HG03060 (cell line): ENCODE results near the gene ZNF318.
A peak's percentile ranks its signal among the peaks of the same experiment; 100 is the strongest.
"Not testable (repeated sequence)": the region's sequence is repeated elsewhere in the genome, so short reads cannot be mapped to it uniquely, and the experiment has no call there.

Experiments
- ATAC-seq: cut with Tn5 transposase; IDR thresholded peaks from one replicate; pipeline ENCODE4 v1.9.1; 2021; ENCODE audit warnings: low read depth, moderate number of reproducible peaks; ENCODE audit not compliant: unreplicated experiment

The ZNF318 gene, protein sequence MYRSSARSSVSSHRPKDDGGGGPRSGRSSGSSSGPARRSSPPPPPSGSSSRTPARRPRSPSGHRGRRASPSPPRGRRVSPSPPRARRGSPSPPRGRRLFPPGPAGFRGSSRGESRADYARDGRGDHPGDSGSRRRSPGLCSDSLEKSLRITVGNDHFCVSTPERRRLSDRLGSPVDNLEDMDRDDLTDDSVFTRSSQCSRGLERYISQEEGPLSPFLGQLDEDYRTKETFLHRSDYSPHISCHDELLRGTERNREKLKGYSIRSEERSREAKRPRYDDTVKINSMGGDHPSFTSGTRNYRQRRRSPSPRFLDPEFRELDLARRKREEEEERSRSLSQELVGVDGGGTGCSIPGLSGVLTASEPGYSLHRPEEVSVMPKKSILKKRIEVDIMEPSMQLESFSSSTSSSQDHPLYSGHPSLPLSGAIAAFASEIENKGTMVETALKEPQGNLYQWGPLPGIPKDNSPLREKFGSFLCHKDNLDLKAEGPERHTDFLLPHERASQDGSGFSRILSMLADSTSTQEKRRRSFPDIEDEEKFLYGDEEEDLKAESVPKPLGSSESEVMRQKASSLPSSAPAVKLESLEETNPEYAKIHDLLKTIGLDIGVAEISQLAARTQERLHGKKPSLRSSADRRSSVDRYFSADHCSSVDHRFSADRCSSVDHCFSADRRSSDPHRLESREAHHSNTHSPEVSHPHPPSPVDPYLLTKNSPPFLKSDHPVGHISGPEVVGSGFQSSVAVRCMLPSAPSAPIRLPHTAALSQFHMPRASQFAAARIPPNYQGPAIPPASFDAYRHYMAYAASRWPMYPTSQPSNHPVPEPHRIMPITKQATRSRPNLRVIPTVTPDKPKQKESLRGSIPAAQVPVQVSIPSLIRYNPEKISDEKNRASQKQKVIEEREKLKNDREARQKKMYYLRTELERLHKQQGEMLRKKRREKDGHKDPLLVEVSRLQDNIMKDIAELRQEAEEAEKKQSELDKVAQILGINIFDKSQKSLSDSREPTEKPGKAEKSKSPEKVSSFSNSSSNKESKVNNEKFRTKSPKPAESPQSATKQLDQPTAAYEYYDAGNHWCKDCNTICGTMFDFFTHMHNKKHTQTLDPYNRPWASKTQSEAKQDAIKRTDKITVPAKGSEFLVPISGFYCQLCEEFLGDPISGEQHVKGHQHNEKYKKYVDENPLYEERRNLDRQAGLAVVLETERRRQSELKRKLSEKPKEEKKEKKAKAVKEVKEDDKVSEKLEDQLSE (N-terminal part only)

DNA sequence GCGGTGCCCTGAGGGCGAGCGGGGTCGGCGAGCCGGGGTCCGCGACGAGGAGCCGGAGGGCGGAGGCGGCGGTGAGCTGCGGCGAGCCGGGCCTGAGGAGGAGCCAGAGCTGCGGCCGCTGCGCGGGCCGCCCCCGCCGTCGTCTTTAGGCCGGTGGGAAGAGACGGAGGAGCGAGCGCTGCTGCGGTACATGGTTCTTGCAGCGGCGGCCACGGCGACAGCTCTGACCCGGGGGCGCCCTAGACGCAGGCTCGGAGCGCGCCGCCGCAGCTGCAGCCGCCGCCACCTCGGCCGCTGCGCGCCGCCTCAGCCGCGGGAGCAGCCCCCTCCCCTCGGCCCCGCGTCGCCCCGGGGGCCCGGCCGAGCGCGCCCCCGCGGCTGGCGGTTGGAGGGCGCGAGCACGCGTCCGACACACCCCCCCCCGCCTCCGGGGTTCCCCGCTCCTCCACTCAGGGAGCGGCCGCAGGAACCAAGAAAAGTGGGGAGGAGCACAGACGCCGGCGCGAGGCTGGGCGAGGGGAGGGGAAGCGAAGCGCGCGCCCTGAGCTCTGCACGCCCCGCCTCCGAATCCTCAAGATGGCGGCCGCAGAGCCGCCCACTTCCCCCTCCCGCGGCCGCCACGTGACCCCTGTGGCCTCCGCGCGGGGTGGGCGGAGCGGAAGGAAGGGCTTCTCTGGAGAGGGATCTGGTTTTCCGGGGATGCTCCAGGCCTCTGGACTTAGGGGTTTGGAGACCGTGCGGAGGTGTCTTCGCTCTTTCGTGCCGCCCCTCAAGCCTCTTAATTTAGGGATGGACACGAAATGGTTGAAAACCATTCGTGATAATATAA is at the start of gene ZNF318:
Gene ZNF318 (minus strand): TSS at position 474 of the 829 bp plus-strand sequence. CDS start 282 bp downstream, at position 192.
- ATAC-seq: peak; percentile 51

DNA sequence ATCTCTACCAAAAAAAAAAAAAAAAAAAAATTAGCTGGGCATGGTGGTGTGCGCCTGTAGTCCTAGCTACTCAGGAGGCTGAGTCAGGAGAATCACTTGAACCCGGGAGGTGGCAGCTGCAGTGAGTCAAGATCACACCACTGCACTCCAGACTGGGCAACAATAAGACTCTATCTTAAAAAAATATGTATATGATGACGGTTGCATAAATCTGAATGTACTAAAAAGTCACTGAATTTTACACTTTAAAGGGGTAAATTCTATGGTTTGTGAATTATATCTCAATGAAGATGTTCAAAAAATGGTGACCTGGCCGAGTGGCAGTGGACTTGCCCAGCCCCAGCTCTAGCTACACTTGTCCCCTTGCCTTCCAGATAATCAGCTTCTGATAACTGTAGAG is 47.5 kb upstream of the ZNF318 start:
- ATAC-seq: no peak

DNA sequence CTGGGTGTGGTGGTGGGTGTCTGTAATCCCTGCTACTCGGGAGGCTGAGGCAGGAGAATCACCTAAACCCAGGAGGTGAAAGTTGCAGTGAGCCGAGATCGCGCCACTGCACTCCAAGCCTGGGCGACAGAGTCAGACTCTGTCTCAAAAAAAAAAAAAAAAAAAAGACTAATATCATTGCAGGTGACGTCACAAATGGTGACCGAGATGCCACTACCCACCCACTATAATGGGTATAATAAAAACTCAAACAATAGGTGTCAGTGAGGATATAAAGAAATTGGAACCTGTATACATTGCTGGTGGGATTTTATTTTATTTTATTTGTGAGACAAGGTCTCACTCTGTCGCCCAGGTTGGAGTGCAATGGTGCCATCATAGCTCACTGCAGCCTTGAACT is 45.8 kb upstream of the ZNF318 start:
- not testable (repeated sequence) for ATAC-seq

DNA sequence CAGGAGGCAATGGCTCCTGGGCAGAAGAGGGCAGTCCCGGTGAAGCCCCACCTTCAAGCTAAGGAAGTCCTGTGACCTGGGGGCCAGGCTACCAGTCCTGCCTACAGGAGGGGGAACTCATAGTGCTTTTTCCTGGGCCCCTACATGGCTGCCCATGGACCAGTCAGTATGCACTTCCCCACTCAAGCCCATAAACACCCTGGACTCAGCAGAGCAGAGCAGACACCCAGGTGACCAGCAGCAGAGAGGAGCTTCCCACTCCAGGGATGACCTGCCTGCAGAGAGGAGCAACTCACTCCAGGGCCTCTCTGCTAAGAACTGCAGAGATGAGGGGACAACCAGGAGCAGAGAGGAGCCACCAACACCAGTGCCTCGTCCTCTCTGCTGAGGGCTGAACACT is 43.6 kb upstream of the ZNF318 start:
- ATAC-seq: no peak

DNA sequence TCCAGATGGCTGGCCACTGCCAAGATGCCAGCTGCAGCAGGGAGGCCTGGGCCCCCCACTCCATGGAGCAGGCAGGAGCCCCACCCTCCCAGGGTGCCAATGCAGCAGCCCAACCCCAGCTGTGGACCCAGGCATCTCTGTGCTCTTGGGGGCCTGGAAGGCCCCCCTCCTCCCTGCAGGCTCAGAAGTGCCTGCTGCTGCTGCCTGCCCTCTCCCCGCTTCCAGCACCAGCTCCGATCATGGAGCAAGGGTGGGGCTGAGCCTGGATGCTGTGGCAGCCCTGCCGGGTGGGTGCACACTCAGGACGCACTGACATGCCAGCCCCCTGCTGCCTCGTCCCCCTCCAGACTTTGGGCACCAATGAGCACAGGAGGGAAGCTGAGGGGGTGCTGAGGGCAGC is 43.1 kb upstream of the ZNF318 start:
- no peak for ATAC-seq

DNA sequence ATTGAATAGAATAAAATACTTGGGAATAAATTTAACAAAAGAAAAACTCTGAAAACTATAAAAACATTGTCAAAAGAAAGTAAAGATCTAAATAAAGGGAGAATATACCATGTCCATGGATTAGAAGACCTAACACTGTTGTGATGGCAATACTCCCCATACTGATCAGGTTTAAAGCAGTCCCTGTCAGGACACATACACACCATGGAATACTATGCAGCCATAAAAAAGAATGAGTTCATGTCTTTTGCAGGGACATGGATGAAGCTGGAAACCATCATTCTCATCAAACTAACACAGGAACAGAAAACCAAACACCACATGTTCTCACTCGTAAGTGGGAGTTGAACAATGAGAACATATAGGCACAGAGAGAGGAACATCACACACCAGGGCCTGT is 41.3 kb upstream of the ZNF318 start:
- not testable (repeated sequence) for ATAC-seq

DNA sequence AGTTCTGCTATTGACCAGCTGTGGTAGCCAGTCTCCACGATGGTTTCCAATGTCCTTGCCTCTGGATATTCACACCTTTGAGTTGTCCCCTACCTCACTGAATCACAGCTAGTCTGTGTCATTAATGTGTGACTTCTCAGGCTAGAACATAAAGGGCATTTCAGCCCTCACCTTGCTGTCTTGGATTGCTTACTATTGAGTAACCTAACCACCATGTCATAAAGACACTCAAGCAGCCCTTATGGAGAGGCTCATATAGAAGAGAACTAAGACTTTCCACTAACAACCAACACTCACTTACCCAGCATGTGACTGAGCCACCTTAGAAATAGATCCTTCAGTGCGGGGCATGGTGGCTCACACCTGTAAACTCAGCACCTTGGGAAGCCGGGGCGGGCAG is 38.8 kb upstream of the ZNF318 start:
- ATAC-seq: no peak

DNA sequence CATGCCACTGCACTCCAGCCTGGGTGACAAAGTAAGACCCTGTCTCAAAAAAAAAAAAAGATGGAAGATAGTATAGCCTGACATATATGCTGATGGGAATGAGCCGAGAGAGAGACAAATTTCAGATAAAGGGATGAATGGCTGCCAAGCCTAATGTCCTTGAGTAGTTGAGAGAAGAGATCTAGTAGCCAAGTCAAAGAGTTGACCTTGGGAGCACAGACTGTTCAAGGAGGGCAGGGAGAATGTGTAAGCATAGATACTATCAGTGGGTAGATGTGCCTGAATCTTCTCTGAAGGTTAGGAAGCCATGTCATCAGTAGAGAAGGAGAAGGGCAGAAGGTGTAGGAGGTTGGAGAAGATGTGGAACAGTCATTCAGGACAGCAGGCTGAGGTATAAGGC is 37.8 kb upstream of the ZNF318 start:
- no peak for ATAC-seq

DNA sequence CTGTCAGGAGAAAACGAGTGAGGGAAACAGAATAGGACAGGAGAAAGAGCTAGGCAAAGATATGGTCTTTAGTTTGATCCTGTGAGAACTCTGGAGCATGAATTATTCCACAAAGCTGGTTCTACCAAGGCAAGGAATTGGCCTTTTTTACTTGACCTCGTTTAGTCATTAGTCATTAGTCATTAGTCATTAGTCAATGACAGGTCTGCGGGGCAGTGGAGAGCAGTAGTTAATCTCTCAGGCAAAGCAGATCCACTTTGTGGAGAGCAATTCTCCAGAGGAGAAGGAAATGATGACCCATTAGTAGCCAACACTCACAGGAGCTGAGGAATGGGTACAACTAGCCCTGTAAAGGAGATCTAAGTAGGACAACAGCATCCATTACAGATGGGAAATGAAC is 35.9 kb upstream of the ZNF318 start:
- no peak for ATAC-seq

DNA sequence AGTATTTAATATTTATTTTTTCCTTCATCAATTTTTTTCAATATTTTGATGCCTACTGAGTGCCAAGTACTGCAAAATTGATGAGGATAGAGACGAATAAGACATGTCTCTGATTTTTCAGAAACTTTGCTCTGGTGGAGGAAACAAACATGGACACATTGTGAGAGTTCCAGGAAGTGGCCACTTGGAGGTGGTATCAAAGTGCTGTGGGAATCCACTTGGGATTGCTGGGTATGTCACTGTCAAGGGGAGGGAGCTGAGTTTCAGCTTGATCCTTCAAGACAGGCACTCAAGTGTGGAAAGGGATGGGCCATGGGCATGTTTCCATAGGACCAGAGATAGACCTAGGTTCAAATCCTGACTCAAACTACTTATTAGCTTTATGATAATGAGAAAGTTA is 33.4 kb upstream of the ZNF318 start:
- no peak for ATAC-seq

DNA sequence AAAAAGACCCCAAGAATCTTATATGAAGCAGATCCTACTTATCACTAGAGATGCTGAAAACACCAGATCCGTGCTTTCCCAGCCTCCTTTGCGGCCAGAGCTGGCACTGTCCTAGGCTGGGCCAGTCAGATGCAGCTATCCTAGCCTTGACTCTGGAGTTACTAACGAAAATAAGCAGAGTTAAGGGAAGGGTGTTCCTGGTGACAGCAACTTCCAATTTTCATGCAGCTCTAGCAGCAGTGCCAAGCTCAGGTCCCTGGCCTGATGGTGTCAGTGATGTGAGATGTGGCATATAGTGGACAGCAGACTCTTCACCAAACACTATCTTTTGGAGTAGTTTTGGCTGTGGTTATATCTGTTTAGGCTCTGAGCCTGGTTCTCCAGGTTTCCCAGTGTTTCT is 32.3 kb upstream of the ZNF318 start:
- no peak for ATAC-seq

DNA sequence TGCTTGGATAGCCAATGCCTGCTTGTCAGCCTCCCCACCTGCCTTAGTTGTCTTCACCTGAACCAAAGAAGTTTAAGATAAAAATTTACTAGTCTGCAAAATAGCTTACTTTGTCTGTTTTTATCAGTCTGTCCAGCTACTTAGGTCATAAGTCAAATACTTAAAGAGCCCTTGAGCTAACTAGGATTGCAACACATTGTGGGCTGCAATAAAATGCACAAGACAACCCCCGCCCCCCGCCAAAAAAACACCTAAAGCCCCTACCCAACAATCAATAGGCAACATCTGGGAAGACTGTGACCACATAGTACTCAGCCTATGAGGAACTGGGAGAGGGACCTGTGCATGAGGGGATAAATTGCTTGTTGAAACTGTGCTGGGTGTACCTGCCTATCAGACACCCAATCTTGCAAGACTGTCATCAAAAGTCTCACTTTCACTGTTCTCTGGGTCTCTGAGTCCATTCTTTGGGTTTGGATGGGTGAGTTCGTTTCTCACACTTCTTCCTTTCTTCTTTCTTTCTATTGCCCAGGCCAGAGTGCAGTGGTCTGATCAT is 30.6 kb upstream of the ZNF318 start:
- no peak for ATAC-seq

DNA sequence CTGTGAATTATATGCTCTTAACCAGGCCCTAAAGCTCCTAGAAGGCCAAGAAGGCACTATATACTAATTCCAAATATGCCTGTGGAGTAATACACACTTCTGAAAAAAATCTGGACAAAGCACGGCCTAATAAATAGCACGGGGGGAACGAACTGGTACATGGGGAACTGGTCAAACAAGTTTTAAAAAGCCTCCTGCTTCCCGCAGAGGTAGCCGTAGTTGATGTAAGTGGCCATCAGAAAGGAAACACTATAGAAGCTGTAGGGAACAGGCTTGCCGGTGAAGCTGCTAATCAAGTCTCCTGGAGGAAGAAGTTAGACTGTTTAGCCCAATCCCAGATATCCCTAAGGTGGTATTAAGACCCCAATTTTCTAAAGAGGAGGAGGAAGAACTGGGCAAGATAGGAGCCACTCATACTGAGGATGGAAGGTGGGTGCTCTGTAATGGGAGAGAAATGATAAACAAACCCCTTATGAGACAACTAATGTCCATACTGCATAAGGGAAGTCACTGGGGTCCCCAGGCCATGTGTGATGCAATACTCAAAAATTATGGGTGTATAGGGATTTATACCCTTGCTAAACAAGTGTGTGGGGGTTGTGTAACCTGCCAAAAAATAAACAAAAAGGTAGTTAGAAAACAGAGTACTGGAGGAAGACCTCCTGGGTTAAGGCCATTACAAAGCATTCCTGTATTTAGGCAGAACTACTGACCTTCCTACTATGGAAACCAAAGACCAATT is 27.1 kb upstream of the ZNF318 start:
- ATAC-seq: no peak

DNA sequence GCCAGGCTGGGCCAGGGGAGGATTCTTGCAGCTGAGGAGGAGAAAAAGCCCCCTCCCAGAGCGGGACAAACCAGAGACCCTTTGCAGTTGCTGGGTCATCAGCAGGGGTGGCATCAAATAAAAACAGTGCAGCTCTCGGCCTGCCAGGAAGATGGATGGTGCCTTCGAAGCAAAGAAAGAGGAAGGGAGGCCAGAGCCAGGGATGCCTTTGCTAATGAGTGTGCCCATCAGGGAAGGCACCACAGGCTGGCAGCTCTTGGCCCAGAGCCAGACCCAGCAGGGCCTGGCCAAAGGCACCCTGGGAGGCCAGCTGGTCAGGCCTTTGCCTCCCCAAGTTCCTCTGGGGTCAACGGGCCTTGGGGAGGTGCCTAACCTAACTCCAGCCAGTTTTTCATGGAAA is 26.3 kb upstream of the ZNF318 start:
- ATAC-seq: no peak

DNA sequence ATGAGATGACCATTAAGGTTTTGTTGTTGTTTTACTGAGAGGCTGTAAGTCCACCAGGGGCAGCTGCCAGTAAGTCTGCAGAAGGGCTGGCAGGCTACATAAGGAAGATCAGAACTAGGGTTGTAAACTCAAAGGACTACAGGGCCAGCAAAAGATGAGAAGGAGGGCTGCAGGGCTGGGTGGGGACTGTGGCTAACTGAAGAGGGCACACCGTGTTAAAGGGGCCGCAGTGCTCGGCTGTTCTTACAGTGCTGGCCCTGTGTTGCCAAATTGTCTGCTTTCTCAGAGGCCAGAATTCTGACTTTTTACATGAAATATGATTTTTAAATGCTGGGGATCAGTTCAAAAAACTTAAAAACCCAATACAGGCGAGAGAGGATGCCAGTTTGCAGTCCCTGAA is 25.5 kb upstream of the ZNF318 start:
- no peak for ATAC-seq

DNA sequence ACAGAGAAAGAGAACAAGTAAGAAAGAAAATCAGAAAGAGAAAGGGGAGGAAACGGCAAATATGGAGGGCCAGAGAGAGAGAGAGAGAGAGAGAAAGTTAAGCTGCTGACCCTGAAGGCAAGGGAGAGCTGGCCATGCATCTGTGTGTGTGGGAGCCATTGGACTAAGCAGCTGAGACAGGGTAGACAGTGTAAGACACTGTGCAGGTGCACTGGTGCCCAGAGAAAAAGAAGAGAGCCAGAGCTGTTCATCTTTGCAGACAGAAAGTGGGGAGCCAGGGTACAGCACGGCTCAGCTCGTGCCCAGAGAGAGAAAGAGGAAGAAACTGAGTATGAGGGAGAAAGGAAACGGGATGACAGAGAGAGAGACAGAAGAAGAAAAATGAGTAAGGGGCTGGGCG is 24.2 kb upstream of the ZNF318 start:
- ATAC-seq: no peak

DNA sequence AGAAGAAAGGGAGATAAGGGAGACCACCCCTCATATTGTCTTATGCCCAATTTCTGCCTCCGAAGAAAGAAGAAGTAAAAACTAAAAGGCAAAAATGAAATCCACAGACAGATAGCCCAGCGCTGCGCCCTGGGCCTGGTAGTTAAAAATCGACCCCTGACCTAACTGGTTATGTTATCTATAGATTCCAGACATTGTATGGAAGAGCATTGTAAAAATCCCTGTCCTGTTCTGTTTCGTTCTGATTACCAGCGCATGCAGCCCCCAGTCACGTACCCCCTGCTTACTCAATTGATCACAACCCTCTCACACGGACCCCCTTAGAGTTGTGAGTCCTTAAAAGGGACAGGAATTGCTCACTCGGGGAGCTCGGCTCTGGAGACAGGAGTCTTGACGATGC is 23.7 kb upstream of the ZNF318 start:
- not testable (repeated sequence) for ATAC-seq

DNA sequence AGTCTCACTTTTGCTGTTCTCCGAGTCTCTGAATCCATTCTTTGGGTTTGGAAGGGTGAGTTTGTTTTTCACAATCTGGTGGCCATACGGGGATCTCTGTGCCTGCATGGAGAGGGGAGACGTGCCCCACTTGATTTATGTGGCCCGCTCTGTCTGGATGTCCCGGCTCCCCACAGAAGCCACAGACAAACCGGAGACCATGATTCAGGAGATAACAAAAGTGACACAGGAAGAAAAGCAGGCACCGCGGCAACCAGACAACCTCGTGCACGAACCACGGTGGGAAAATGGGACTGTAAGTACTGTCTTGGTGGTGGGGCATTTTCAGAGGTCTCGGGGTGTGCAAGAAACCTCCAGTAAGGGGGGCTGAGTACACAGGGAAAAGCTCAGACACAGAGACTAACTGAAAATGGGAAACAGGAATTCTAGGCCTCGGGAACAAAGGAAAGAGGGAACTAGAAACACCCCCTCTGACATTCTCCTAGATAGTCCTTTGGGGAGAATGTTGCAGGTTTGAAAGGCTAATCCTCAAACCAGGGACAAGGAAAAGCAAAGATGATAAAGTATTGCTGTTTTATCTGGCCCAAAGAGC is 22.1 kb upstream of the ZNF318 start:
- ATAC-seq: no peak
